H9 (cell line): Measurements from ENCODE around the gene MALRD1. TPM values are rescaled to one million over a fixed set of nuclear protein-coding genes. Genes with fewer than 3 reads are reported as not detected.

ENCODE experiments used
- DNase-seq: peaks from one replicate; pipeline ENCODE4 v3.0.0-alpha.2; 2017
- H2AFZ ChIP-seq: one replicate; pipeline ENCODE4 v1.6.1; 2013; ENCODE audit warnings: mild to moderate bottlenecking, low read length, control low read depth, moderate library complexity
- H2AK5ac ChIP-seq: 2 replicates; pipeline ENCODE4 v1.6.1; 2013; ENCODE audit warnings: low read length, control low read depth, mixed read lengths; ENCODE audit not compliant: insufficient read length
- H2BK120ac ChIP-seq: one replicate; pipeline ENCODE4 v1.6.1; 2013; ENCODE audit warnings: low read depth, mild to moderate bottlenecking, low read length, control low read depth, inconsistent platforms; ENCODE audit not compliant: poor library complexity, severe bottlenecking
- H2BK12ac ChIP-seq: 2 replicates; pipeline ENCODE4 v1.6.1; 2013; ENCODE audit warnings: low read length, control low read depth, mixed read lengths, low read depth; ENCODE audit not compliant: insufficient read length
- H2BK15ac ChIP-seq: 2 replicates; pipeline ENCODE4 v1.6.1; 2013; ENCODE audit warnings: low read depth, low read length, control low read depth
- H2BK20ac ChIP-seq: one replicate; pipeline ENCODE4 v1.6.1; 2013; ENCODE audit warnings: low read depth, mild to moderate bottlenecking, low read length, control low read depth, inconsistent platforms; ENCODE audit not compliant: poor library complexity, severe bottlenecking
- H2BK5ac ChIP-seq: 2 replicates; pipeline ENCODE4 v1.6.1; 2013; ENCODE audit warnings: low read length, control low read depth, mixed read lengths; ENCODE audit not compliant: insufficient read length
- H3K14ac ChIP-seq: 2 replicates; pipeline ENCODE4 v1.6.1; 2013; ENCODE audit warnings: low read length, control low read depth; ENCODE audit not compliant: insufficient read depth
- H3K18ac ChIP-seq: 2 replicates; pipeline ENCODE4 v1.6.1; 2013; ENCODE audit warnings: low read depth, mild to moderate bottlenecking, mixed read lengths, low read length, control low read depth; ENCODE audit not compliant: insufficient read length
- H3K23ac ChIP-seq: 2 replicates; pipeline ENCODE4 v1.6.1; 2013; ENCODE audit warnings: low read length, control low read depth, mixed read lengths, low read depth; ENCODE audit not compliant: insufficient read length
- H3K23me2 ChIP-seq: 2 replicates; pipeline ENCODE4 v1.6.1; 2013; ENCODE audit warnings: low read depth, mild to moderate bottlenecking, mixed read lengths, low read length, control low read depth; ENCODE audit not compliant: insufficient read length, poor library complexity, severe bottlenecking
- H3K27ac ChIP-seq: 2 replicates; pipeline ENCODE4 v1.5.1; 2013; ENCODE audit warnings: low read length, control low read depth, mixed read lengths, low read depth; ENCODE audit not compliant: insufficient read length
- H3K27me3 ChIP-seq: 2 replicates; pipeline ENCODE4 v1.6.1; 2013; ENCODE audit warnings: low read length, control low read depth, inconsistent platforms; ENCODE audit not compliant: insufficient read depth
- H3K4ac ChIP-seq: 2 replicates; pipeline ENCODE4 v1.6.1; 2013; ENCODE audit warnings: low read depth, mild to moderate bottlenecking, control low read depth, inconsistent platforms, low read length, moderate library complexity
- H3K4me1 ChIP-seq: 2 replicates; pipeline ENCODE4 v1.6.1; 2013; ENCODE audit warnings: low read length, control low read depth, inconsistent platforms; ENCODE audit not compliant: insufficient read depth
- H3K4me2 ChIP-seq: 2 replicates; pipeline ENCODE4 v1.6.1; 2013; ENCODE audit warnings: low read length, control low read depth, mixed read lengths; ENCODE audit not compliant: insufficient read length, insufficient read depth
- H3K56ac ChIP-seq: 2 replicates; pipeline ENCODE4 v1.6.1; 2013; ENCODE audit warnings: low read depth, mild to moderate bottlenecking, mixed read lengths, low read length, control low read depth; ENCODE audit not compliant: insufficient read length
- H3K79me1 ChIP-seq: 2 replicates; pipeline ENCODE4 v1.6.1; 2013; ENCODE audit warnings: low read depth, mild to moderate bottlenecking, moderate library complexity, low read length, control low read depth, inconsistent platforms; ENCODE audit not compliant: insufficient read depth, poor library complexity, severe bottlenecking
- H3K79me2 ChIP-seq: 2 replicates; pipeline ENCODE4 v1.6.1; 2013; ENCODE audit warnings: low read length, control low read depth, inconsistent platforms; ENCODE audit not compliant: insufficient read depth
- H3K9ac ChIP-seq: 2 replicates; pipeline ENCODE4 v1.6.1; 2013; ENCODE audit warnings: low read length, control low read depth, mixed read lengths; ENCODE audit not compliant: insufficient read length; ENCODE audit errors: extremely low read depth
- H3K9me3 ChIP-seq: one replicate; pipeline ENCODE4 v1.6.1; 2013; ENCODE audit warnings: low read depth, low read length, inconsistent platforms; ENCODE audit not compliant: control insufficient read depth
- H3T11ph ChIP-seq: one replicate; pipeline ENCODE4 v1.6.1; 2013; ENCODE audit warnings: mild to moderate bottlenecking, low read length, control low read depth, inconsistent platforms
- H4K20me1 ChIP-seq: one replicate; pipeline ENCODE4 v1.6.1; 2013; ENCODE audit not compliant: control insufficient read depth, insufficient read length, insufficient read depth
- H4K5ac ChIP-seq: 2 replicates; pipeline ENCODE4 v1.6.1; 2013; ENCODE audit warnings: low read depth, mild to moderate bottlenecking, mixed read lengths, low read length, control low read depth; ENCODE audit not compliant: insufficient read length
- H4K8ac ChIP-seq: replicated peaks from 2 replicates; pipeline ENCODE4 v1.6.1; 2013; ENCODE audit warnings: low read length, control low read depth, mixed read lengths, low read depth; ENCODE audit not compliant: insufficient read length
- H4K91ac ChIP-seq: 2 replicates; pipeline ENCODE4 v1.6.1; 2013; ENCODE audit warnings: low read depth, mild to moderate bottlenecking, moderate library complexity, mixed read lengths, low read length, control low read depth; ENCODE audit not compliant: insufficient read length
- H3K27ac Mint-ChIP-seq, 3 experiments: 2 replicates in 2 of 3; 3 replicates in 1 of 3; pipeline ENCODE4 v1.8.0; 2020 to 2021; ENCODE audit warnings: mixed read lengths in 3 of 3, mild to moderate bottlenecking in 1 of 3, moderate library complexity in 1 of 3
- H3K27me3 Mint-ChIP-seq: 2 replicates; pipeline ENCODE4 v1.8.0; 2021; ENCODE audit warnings: low read depth, mild to moderate bottlenecking, moderate library complexity, mixed read lengths
- H3K36me3 Mint-ChIP-seq, 3 experiments: 2 replicates in 2 of 3; 3 replicates in 1 of 3; pipeline ENCODE4 v1.8.0; 2020 to 2021; ENCODE audit warnings: low read depth in 3 of 3, mixed read lengths in 3 of 3; ENCODE audit not compliant: insufficient read depth in 1 of 3
- H3K4me1 Mint-ChIP-seq, 2 experiments: 2 replicates each; pipeline ENCODE4 v1.8.0; 2020; ENCODE audit warnings: mixed read lengths in 2 of 2
- H3K4me3 Mint-ChIP-seq, 2 experiments: 2 replicates in 1 of 2; 3 replicates in 1 of 2; pipeline ENCODE4 v1.8.0; 2020 to 2021; ENCODE audit warnings: mild to moderate bottlenecking in 2 of 2, mixed read lengths in 2 of 2, moderate library complexity in 1 of 2
- H3K9me3 Mint-ChIP-seq, 2 experiments: 2 replicates in 1 of 2; 3 replicates in 1 of 2; pipeline ENCODE4 v1.8.0; 2020; ENCODE audit warnings: mild to moderate bottlenecking in 2 of 2, mixed read lengths in 2 of 2, moderate library complexity in 1 of 2
- CTCF ChIP-seq: fragments of 200-600 bp; sonication (generic); conservative IDR thresholded peaks from 3 replicates; pipeline ENCODE4 v1.8.0; 2021; ENCODE audit warnings: antibody characterized with exemption, mild to moderate bottlenecking
- WGBS: extraction: QIAGEN DNeasy Blood & Tissue Kit; methylation state at CpG from one replicate; pipeline ENCODE4 v1.1.7; 2013; ENCODE audit warnings: missing lambda C conversion rate, low lambda C conversion rate, mixed read lengths; ENCODE audit not compliant: insufficient read length; ENCODE audit errors: extremely low coverage; 5-methylcytosine and 5-hydroxymethylcytosine counted together
- total RNA-seq: library from RNA; stranded (reverse); gene quantifications from 2 replicates; pipeline ENCODE4 v1.2.1, GENCODE V29; 2021

MALRD1 gene
- total RNA-seq, 1 experiment from 2014 or later, result 0.20 TPM

- Histone ChIP-seq H4K20me1 (no peaks in the 10 kb centered on the region), H3K9ac (no peak overlapping the region), H3K56ac (no peak overlapping the region), H3K79me2 (no peaks in the 10 kb centered on the region), H4K91ac (no peak overlapping the region), H2BK12ac (no peak overlapping the region), H3K18ac (no peak overlapping the region), H2BK5ac (no peak overlapping the region), H3K23me2 (no peaks in the 10 kb centered on the region), H2AFZ (no peak overlapping the region), H4K8ac (no peak overlapping the region), H3K79me1 (no peaks in the 10 kb centered on the region), H3K23ac (no peak overlapping the region), H4K5ac (no peak overlapping the region), H3K27me3 (no peaks in the 10 kb centered on the region), H3K27ac (no peak overlapping the region), H2BK15ac (no peak overlapping the region), H3K9me3 (no peaks in the 10 kb centered on the region), H3K4ac (no peak overlapping the region), H3K4me2 (no peak overlapping the region), H3K4me1 (no peaks in the 10 kb centered on the region), H2BK120ac (no peak overlapping the region), H3K14ac (no peak overlapping the region), H3T11ph (no peak overlapping the region), H2AK5ac (no peak overlapping the region), H2BK20ac (no peak overlapping the region)
- WGBS, result no CpG with 5 or more reads among the region's 3 CpGs
- Mint-ChIP-seq H3K27me3 (no peaks in the 10 kb centered on the region), H3K9me3 (no peaks in the 10 kb centered on the region), H3K4me3 (no peak overlapping the region), H3K4me1 (no peaks in the 10 kb centered on the region), H3K36me3 (no peaks in the 10 kb centered on the region), H3K27ac (no peak overlapping the region)
- no peak for DNase-seq
- TF ChIP-seq CTCF, result no peak
These were observed 521.5 kb downstream of the MALRD1 start for GRCh38 chr10:19570120-19570519.
